ENCODE data around the gene PLD4.

GRCh38 chr14:104938436-104938835, 13.8 kb downstream of the PLD4 start:
- TF ChIP-seq NANOG (IDR thresholded peaks at IDR 0.05; ENCODE audit: borderline replicate concordance) (no peak), CTCF (conservative IDR thresholded peaks at IDR 0.05; ENCODE audit: low read depth in 2 of 2) (no peak), ETS1 (IDR thresholded peaks at IDR 0.05) (no peak), EZH2 (IDR thresholded peaks at IDR 0.05; ENCODE audit: low read depth, unreplicated experiment) (no peak), REST (IDR thresholded peaks at IDR 0.05; ENCODE audit: unreplicated experiment) (no peak)
